Fibroblast of skin of left biceps (primary cell): Measurements from ENCODE around the gene LDLRAD2.
"Not testable (repeated sequence)": the region's sequence is repeated elsewhere in the genome, so short reads cannot be mapped to it uniquely, and the experiment has no call there.

Experiments used
- DNase-seq, 2 experiments: peaks; one replicate each; pipeline ENCODE4 v3.0.0-alpha.2; 2013; ENCODE audit warnings: low read depth in 2 of 2

Gene LDLRAD2

DNA sequence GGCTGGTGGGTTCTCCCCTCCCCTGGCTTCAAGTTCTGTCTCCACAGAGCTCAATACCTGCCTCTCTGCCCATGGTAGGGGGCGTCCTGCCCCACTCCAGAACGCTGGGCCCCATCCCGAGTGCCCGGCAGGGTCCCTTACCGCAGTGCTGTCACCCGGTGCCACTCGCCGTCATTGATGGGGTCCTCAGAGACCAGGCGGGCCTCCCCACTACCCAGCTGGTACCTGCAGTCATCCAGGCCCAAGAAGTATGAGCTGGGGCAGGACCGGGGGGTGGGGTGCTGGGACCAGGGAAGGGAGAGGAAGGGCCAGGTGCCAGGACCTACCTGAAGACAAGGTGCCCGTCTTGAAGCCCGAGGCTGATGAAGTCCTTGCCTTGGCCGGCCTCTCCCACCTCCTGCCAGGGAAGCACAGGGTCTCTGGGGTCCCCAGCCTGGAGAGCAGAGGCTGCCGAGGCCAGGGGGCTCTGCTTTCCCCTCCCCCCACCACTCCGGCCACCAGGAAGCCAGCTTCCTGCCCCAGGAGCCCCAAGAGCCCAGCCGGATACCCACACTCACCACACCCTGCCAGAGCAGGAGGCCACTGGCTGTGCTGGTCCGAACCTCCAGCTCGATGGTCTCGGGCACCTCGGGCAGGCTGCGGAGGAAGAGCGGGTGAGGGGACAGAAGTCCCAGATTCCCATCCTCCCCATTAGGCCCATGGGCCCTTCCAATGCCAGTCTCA lies 12.1 kb downstream of the LDLRAD2 start:
- no peak for DNase-seq

DNA sequence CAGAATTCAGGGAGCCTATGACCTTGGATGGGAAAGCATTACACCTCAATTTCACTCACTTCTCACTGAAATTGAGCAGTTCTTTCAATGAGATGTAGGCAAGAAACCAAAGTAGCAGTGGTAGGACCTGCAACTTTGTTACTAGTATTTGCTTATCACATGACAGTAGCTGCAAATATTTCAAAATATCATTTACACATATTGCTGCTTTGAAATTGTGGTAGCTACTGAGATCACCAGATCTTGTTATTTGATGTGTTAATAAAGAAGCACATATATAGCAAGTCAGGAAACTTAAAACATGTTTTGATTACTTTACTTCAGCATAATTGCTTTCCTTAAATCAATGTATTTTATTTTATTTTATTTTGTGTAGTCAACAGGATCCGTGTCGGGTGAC lies 12.9 kb downstream of the LDLRAD2 start:
- DNase-seq, result no peak

DNA sequence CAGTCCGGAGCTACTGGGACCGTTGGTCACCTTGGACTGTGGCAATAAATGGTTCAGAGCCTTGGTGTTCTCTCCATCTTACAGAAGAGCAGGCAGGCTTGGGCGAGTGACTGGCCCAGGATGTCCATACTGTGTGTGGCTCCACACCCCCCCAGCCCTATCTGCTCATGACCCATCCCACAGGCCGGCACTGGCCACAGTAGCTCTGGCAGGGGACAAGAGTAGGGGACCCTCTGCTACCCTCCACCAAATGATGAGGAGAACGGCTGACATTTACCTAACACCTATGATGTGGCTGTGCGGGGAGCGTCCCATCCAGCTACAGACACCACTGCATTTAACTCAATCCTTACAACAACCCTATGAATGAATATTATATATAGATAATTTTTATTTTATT lies 13.3 kb downstream of the LDLRAD2 start:
- no peak for DNase-seq

GRCh38 chr1:21826694-21827093 lies 14.6 kb downstream of the LDLRAD2 start:
- not testable (repeated sequence) for DNase-seq

- no peak for DNase-seq
These were observed 15.1 kb downstream of the LDLRAD2 start for GRCh38 chr1:21827141-21827679.

DNA sequence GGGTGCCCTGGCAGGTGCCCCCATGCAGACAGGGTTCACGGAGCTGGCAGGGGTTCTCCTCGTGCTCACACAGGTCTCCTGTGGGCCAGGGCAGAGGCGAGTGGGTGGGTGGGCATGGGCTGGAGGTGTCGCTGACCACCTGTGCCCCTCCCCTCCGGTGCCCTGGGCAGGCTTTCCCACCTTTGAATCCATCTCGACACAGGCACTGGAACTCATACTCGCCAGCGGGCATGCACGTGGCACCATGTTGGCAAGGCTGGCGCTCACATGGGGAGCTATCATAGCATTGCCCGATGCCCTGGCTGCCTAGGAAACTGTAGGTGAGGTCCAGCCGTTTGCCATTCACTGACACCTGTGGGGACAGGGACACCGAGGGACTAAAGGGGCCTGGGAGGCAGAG lies 16.0 kb downstream of the LDLRAD2 start:
- DNase-seq, result no peak

DNA sequence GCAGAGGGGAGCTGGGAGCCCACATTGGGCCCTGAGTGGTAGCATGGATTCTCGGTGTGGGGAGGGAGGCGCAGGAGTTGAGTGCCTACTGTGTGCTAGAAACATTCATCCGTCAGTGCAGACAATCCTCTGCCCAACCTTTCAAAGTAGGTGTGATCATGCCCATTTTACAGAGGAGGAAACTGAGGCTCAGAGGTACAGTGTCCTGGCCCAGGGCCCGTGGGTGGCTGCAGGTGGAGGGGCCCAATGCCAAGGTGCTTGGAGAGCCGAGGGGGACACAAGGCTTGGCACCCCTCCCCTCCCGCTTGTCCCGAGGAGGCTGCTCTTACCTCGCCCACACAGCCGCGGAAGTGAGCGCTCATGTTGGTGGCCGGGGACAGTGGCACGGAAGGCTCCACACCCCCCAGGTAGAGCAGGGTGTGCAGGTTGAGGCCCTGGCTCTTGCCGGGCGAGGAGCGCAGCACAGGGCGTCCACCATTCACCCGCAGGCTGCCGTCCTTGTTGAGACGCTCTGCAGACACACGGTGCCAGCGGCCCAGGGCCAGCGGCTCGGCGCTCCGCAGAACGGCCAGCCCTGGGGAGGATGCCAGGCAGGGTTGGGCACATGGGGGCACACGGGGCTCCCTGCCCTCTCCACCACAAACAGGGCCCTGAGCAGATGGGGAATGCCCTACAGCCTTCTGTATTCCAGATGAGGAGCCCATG lies 16.6 kb downstream of the LDLRAD2 start:
- no peak for DNase-seq

DNA sequence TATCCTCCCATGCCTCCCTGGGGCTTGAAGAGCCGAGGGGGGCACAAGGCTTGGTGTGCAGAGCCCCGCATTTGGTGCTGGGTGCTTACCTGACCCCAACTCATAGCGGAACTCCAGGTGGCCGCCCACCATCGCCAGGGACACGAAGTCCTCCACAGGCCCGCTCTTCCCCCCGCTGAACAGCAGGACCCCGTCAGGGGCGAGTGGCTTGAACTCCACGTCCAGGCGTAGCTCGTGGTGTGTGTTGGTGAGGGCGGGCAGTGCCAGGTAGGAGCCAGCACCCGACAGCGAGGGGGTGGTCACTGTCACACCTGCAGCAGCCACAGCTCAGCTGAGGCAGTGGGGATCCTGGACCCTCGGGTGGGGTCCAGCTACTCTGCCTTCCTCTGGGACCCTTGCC lies 17.2 kb downstream of the LDLRAD2 start:
- DNase-seq, result no peak

- no peak for DNase-seq
These were observed 18.9 kb downstream of the LDLRAD2 start for GRCh38 chr1:21830792-21831453.

GRCh38 chr1:21831454-21831970 lies 19.4 kb downstream of the LDLRAD2 start:
- no peak for DNase-seq

- DNase-seq, result no peak
These were observed 21.4 kb downstream of the LDLRAD2 start for GRCh38 chr1:21833392-21833976.

DNA sequence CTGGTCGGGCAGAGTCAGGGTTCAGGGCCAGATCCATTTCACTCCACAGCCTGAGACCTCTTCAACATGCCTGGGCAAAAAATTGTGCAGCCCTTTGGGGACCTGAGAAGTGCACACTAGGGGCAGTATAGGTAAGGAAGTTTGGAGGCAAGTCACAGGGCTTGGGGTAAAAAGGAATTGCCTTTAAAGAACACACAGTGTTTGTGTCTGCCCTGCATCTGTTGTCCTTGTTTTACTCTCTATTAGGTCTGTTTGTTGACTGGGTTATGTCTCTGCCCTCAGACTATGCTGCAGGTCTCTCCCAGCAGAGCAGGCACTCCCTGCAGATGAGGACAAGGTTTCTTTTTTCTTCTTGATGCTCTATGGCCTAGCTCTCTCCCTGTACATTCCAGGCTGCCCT lies 22.0 kb downstream of the LDLRAD2 start:
- no peak for DNase-seq

- DNase-seq, result no peak
These were observed 22.6 kb downstream of the LDLRAD2 start for GRCh38 chr1:21834666-21835065.

- DNase-seq, result no peak
These were observed 23.9 kb downstream of the LDLRAD2 start for GRCh38 chr1:21836010-21836409.

GRCh38 chr1:21836729-21837128 lies 24.7 kb downstream of the LDLRAD2 start:
- no peak for DNase-seq

DNA sequence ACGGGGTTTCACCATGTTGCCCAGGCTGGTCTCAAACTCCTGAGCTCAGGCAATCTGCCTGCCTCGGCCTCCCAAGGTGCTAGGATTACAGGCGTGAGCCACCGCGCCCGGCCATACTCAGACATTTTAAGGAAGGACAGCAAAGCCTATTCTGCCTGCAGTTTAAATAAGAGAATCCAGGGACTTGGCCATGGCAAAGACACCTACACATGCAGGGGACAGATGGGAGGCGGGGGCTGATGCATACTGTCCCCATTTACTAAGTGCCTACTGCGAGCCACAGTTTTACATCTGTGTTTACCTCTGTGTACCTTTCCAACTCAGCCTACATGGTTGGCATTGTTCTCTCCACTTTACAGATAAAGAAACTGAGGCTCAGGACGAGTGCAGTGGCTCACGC lies 25.4 kb downstream of the LDLRAD2 start:
- DNase-seq, result no peak

DNA sequence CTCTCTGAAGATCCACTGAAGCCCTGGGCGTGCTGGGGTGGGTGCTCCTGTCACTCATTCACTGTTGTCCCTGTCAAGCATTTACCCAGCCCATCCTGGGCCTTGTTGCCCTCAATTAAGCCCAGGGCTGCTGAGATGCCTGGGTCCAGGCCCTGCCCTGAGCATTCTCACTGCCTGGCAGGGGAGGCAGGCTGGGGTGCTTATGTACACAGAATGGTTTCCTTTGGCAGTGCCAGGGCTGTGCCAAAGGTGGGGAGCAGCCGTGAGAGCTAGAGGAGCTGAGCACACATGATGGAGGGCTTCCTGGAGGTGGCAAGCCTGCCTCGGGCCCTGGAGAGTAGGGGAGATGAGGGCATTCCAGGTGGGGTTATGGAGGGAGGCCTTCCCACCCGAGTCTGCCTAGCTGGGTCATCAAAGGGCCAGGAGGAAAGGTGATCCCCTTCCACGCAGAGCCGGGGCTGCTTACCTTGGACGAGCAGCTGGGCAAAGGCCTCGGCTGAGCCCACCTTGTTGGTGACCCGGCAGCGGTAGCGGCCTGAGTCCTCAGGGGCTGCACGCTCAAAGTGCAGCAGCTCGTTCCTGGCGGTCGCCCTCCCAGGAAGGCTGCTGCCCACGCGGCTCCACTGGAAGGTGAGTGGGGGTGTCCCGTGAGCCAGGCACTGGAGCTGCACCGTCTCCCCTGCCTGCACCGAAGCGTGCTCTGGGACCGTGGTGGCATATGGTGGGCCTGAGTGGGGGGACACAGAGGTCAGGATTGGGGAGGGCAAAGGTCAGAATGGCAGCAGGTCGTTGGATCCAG lies 26.5 kb downstream of the LDLRAD2 start:
- no peak for DNase-seq

- DNase-seq, result no peak
These were observed 27.4 kb downstream of the LDLRAD2 start for GRCh38 chr1:21839337-21840037.

DNA sequence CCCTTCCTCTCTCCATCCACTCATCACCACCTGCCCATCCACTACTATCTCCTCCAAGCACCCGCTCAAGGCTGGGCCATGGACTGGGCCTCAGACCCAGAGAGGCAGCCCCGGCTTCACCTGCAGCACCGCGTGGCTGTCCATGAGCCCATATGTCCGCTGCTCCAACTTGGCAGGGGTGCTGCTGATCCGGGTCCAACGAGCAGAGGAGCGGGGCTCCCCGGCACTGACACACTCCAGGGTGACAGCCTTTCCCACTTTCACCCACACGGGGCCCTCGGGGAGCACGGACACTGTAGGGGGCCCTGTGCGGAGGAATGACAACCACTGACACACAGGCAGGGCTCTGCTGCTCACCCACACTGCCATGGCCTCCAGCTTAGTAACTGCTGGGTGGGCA lies 28.9 kb downstream of the LDLRAD2 start:
- DNase-seq, result no peak

DNA sequence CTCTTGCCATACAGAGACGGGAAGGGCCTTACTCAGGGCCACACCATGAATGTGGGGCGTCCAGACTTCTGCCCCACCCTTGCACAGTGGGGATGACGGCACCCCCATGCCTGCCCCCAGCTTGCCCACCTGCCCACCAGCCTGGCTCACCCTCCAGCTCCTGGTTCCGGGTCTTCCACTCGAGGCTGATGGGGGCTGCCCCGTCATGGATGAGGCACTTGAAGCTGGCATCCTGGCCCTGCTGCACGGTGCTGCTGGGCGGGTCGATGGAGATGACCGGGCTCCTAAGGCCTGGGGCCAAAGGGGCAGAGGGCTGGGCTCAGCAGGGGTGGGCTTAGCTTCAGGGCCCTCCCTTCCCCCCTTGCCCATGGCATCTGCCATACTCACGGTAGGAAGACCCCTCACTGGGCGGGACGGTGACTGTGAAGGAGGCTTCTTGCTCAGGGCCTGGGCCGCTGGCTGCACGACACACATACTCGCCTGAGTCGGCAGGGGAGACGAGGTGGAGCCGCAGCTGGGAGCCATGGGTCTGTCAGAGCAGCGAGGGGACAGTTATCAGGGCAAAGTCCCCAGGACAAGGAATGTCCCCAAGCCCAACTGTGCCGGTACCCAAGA lies 29.9 kb downstream of the LDLRAD2 start:
- DNase-seq, result no peak
